Gastroesophageal sphincter (tissue), 3 donors: ENCODE measurements around the gene PHETA2.

Experiments used
- CTCF ChIP-seq, 4 experiments: fragments of 200-600 bp in 2 of 4; fragments of 450-650 bp in 2 of 4; sonication (generic) in 1 of 4; IDR thresholded peaks; one replicate each; pipeline ENCODE4 v1.5.1; 2017 to 2019; ENCODE audit warnings: antibody characterized with exemption in 4 of 4, mild to moderate bottlenecking in 2 of 4, moderate library complexity in 2 of 4
- POLR2A ChIP-seq, 2 donors: fragments of 450-650 bp; IDR thresholded peaks; one replicate each; pipeline ENCODE4 v1.6.1; 2017; ENCODE audit warnings: antibody characterized with exemption in 2 of 2, mild to moderate bottlenecking in 2 of 2, moderate library complexity in 1 of 2
- POLR2AphosphoS5 ChIP-seq: sonication (generic); formaldehyde crosslinking; IDR thresholded peaks from one replicate; pipeline ENCODE4 v1.6.1; 2017; ENCODE audit warnings: antibody characterized with exemption

GRCh38 chr22:42066937-42067336, 7.1 kb upstream of the PHETA2 start:
- TF ChIP-seq CTCF (IDR thresholded peaks at IDR 0.05) (no peak), POLR2A (IDR thresholded peaks at IDR 0.05) (no peak), POLR2AphosphoS5 (no peak)
